Vagina (tissue), 2 donors: ENCODE data around the gene PLEKHM3.

Experiments used
- POLR2AphosphoS5 ChIP-seq, 2 donors: sonication (generic); formaldehyde crosslinking; IDR thresholded peaks; one replicate each; pipeline ENCODE4 v1.9.0; 2017; ENCODE audit warnings: antibody characterized with exemption in 2 of 2, mild to moderate bottlenecking in 2 of 2, low read depth in 1 of 2; ENCODE audit not compliant: insufficient read depth in 1 of 2
- TF ChIP-seq, protein P1 (sequence below), 3 experiments: fragments of 450-650 bp in 2 of 3; fragments of 200-600 bp in 1 of 3; sonication (generic) in 1 of 3; IDR thresholded peaks; one replicate each; pipeline ENCODE4 v1.5.1; 2017 to 2019; ENCODE audit warnings: antibody characterized with exemption in 3 of 3, mild to moderate bottlenecking in 2 of 3, moderate library complexity in 2 of 3

DNA sequence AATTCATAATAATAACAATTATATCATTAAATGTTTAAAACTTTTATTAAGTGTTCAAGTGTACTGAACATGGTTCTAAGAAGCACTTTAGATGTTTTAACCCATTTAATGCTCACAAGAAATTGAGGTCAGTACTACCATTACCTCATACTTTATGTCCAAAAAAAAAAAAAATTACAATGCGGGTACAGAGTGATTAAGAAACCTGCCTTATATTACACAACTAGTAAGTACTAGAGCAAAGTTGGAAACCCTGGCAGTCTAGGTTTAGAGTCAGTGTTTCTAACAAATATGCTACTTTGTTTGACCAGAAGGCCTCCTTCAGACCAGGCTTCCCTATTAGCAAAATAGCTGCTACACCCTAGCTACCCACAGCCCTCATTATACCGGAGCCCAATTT is 28.5 kb downstream of the PLEKHM3 start:
- TF ChIP-seq, protein P1, sequence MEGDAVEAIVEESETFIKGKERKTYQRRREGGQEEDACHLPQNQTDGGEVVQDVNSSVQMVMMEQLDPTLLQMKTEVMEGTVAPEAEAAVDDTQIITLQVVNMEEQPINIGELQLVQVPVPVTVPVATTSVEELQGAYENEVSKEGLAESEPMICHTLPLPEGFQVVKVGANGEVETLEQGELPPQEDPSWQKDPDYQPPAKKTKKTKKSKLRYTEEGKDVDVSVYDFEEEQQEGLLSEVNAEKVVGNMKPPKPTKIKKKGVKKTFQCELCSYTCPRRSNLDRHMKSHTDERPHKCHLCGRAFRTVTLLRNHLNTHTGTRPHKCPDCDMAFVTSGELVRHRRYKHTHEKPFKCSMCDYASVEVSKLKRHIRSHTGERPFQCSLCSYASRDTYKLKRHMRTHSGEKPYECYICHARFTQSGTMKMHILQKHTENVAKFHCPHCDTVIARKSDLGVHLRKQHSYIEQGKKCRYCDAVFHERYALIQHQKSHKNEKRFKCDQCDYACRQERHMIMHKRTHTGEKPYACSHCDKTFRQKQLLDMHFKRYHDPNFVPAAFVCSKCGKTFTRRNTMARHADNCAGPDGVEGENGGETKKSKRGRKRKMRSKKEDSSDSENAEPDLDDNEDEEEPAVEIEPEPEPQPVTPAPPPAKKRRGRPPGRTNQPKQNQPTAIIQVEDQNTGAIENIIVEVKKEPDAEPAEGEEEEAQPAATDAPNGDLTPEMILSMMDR (IDR thresholded peaks at IDR 0.05): no peak
- no peak for TF ChIP-seq POLR2AphosphoS5 (IDR thresholded peaks at IDR 0.05; ENCODE audit: insufficient read depth in 1 of 2, low read depth in 1 of 2)
